Mucosa of rectum (tissue), 2 donors: ENCODE measurements around the gene ZNF662.

Experiments
- H3K27ac ChIP-seq, 2 donors: one replicate each; pipeline ENCODE4 v1.7.0; 2013; ENCODE audit warnings: inconsistent platforms in 2 of 2, low read depth in 2 of 2, low read length in 2 of 2
- H3K27me3 ChIP-seq, 2 donors: one replicate each; pipeline ENCODE4 v1.7.0; 2013; ENCODE audit warnings: low read length in 2 of 2; ENCODE audit not compliant: control insufficient read depth in 2 of 2, insufficient read depth in 2 of 2
- H3K36me3 ChIP-seq, 2 donors: one replicate each; pipeline ENCODE4 v1.7.0; 2013; ENCODE audit warnings: low read length in 2 of 2; ENCODE audit not compliant: control insufficient read depth in 2 of 2, insufficient read depth in 2 of 2
- H3K4me1 ChIP-seq, 2 donors: one replicate each; pipeline ENCODE4 v1.7.0; 2013; ENCODE audit warnings: low read length in 2 of 2, mild to moderate bottlenecking in 1 of 2; ENCODE audit not compliant: control insufficient read depth in 2 of 2, insufficient read depth in 2 of 2
- H3K4me3 ChIP-seq, 2 donors: one replicate each; pipeline ENCODE4 v1.7.0; 2013; ENCODE audit warnings: low read length in 2 of 2
- H3K9ac ChIP-seq, 2 donors: one replicate each; pipeline ENCODE4 v1.7.0; 2013; ENCODE audit warnings: low read length in 2 of 2, low read depth in 1 of 2, mild to moderate bottlenecking in 1 of 2
- H3K9me3 ChIP-seq, 2 donors: one replicate each; pipeline ENCODE4 v1.7.0; 2013; ENCODE audit warnings: low read length in 2 of 2; ENCODE audit not compliant: control insufficient read depth in 2 of 2
- donor health status: healthy.
- donor health status: Normal muscosa, but diverticular disease.

Gene ZNF662

GRCh38 chr3:42887084-42887483 lies 18.9 kb upstream of the ZNF662 start:
- no peak overlapping the region for H3K27ac ChIP-seq
- H3K9me3 ChIP-seq: no peaks in the 10 kb centered on the region
- peaks cover 0 to 2% of the 10 kb centered on the region in 2 donors for H3K27me3 ChIP-seq
- no peaks in the 10 kb centered on the region for H3K4me1 ChIP-seq
- no peak overlapping the region for H3K4me3 ChIP-seq
- H3K9ac ChIP-seq: no peak overlapping the region
- no peaks in the 10 kb centered on the region for H3K36me3 ChIP-seq

- no peak overlapping the region for H3K4me3 ChIP-seq
These were observed 14.9 kb upstream of the ZNF662 start for GRCh38 chr3:42891042-42891441.

GRCh38 chr3:42892169-42892568 lies 13.8 kb upstream of the ZNF662 start:
- H3K4me1 ChIP-seq: no peaks in the 10 kb centered on the region
- H3K36me3 ChIP-seq: no peaks in the 10 kb centered on the region
- peaks cover 0 to under 1% of the 10 kb centered on the region in 2 donors for H3K27me3 ChIP-seq

More at GRCh38 chr3:42891042-42891441, 14.9 kb upstream of the ZNF662 start:
- H3K36me3 ChIP-seq: no peaks in the 10 kb centered on the region
- no peaks in the 10 kb centered on the region for H3K4me1 ChIP-seq
- no peak overlapping the region for H3K9ac ChIP-seq
- no peaks in the 10 kb centered on the region for H3K9me3 ChIP-seq
- H3K27ac ChIP-seq: no peak overlapping the region
- peaks cover 0 to 2% of the 10 kb centered on the region in 2 donors for H3K27me3 ChIP-seq

GRCh38 chr3:42892807-42893206 lies 13.1 kb upstream of the ZNF662 start:
- Histone ChIP-seq H3K27me3 (no peaks in the 10 kb centered on the region), H3K27ac (no peak overlapping the region), H3K4me3 (no peak overlapping the region), H3K9ac (no peak overlapping the region), H3K4me1 (no peaks in the 10 kb centered on the region), H3K9me3 (no peaks in the 10 kb centered on the region), H3K36me3 (no peaks in the 10 kb centered on the region)

More at GRCh38 chr3:42892169-42892568, 13.8 kb upstream of the ZNF662 start:
- no peak overlapping the region for H3K4me3 ChIP-seq
- no peak overlapping the region for H3K27ac ChIP-seq
- H3K9ac ChIP-seq: no peak overlapping the region
- H3K9me3 ChIP-seq: no peaks in the 10 kb centered on the region

- no peak overlapping the region for H3K4me3 ChIP-seq
- no peaks in the 10 kb centered on the region for H3K36me3 ChIP-seq
- no peaks in the 10 kb centered on the region for H3K4me1 ChIP-seq
- no peaks in the 10 kb centered on the region for H3K27me3 ChIP-seq
- no peaks in the 10 kb centered on the region for H3K9me3 ChIP-seq
- H3K9ac ChIP-seq: no peak overlapping the region
- no peak overlapping the region for H3K27ac ChIP-seq
These were observed 11.0 kb upstream of the ZNF662 start for GRCh38 chr3:42894698-42895579.

GRCh38 chr3:42895580-42895868 lies 10.4 kb upstream of the ZNF662 start:
- H3K27ac ChIP-seq: no peak overlapping the region
- H3K36me3 ChIP-seq: no peaks in the 10 kb centered on the region
- H3K4me1 ChIP-seq: no peaks in the 10 kb centered on the region
- H3K9me3 ChIP-seq: no peaks in the 10 kb centered on the region
- no peak overlapping the region for H3K4me3 ChIP-seq
- no peaks in the 10 kb centered on the region for H3K27me3 ChIP-seq
- H3K9ac ChIP-seq: no peak overlapping the region

GRCh38 chr3:42898896-42899675 lies 6.9 kb upstream of the ZNF662 start:
- H3K4me1 ChIP-seq: no peaks in the 10 kb centered on the region
- no peaks in the 10 kb centered on the region for H3K36me3 ChIP-seq

GRCh38 chr3:42900226-42901072 lies 5.5 kb upstream of the ZNF662 start:
- H3K27me3 ChIP-seq: no peaks in the 10 kb centered on the region
- no peaks in the 10 kb centered on the region for H3K9me3 ChIP-seq
- H3K4me3 ChIP-seq: no peak overlapping the region
- H3K36me3 ChIP-seq: no peaks in the 10 kb centered on the region
- no peak overlapping the region for H3K27ac ChIP-seq
- no peak overlapping the region for H3K9ac ChIP-seq
- H3K4me1 ChIP-seq: no peaks in the 10 kb centered on the region

More at GRCh38 chr3:42898896-42899675, 6.9 kb upstream of the ZNF662 start:
- no peaks in the 10 kb centered on the region for H3K27me3 ChIP-seq
- H3K4me3 ChIP-seq: no peak overlapping the region
- no peak overlapping the region for H3K27ac ChIP-seq
- H3K9ac ChIP-seq: no peak overlapping the region
- H3K9me3 ChIP-seq: no peaks in the 10 kb centered on the region

- no peaks in the 10 kb centered on the region for H3K9me3 ChIP-seq
- no peaks in the 10 kb centered on the region for H3K36me3 ChIP-seq
- H3K9ac ChIP-seq: no peak overlapping the region
- no peaks in the 10 kb centered on the region for H3K27me3 ChIP-seq
- no peaks in the 10 kb centered on the region for H3K4me1 ChIP-seq
- H3K27ac ChIP-seq: no peak overlapping the region
- no peak overlapping the region for H3K4me3 ChIP-seq
These were observed 4.9 kb upstream of the ZNF662 start for GRCh38 chr3:42901073-42901415.

- Histone ChIP-seq H3K9me3 (no peaks in the 10 kb centered on the region), H3K36me3 (no peaks in the 10 kb centered on the region), H3K27ac (no peak overlapping the region), H3K4me3 (no peak overlapping the region), H3K27me3 (no peaks in the 10 kb centered on the region), H3K4me1 (peaks cover 0 to 9% of the 10 kb centered on the region in 2 donors), H3K9ac (no peak overlapping the region)
These were observed 3.7 kb upstream of the ZNF662 start for GRCh38 chr3:42902257-42902656.
